HepG2 (cell line): ENCODE data around the gene CBL. TPM values are rescaled to one million over a fixed set of nuclear protein-coding genes. Genes with fewer than 3 reads are reported as not detected.

ENCODE experiments used
- ATAC-seq: fragments of 200-7000 bp; cut with Tn5 transposase; 3 replicates; pipeline ENCODE4 v1.9.1; 2020; ENCODE audit warnings: mild to moderate bottlenecking, moderate library complexity
- BruUV-seq: library from RNA; stranded (reverse); fragments of 400-500 nt; replicated peaks from 2 replicates; lab custom pipeline; 2021; lab: Mats Ljungman, UMichigan
- CTCF ChIA-PET: fragments of 300-600 bp; formaldehyde crosslinking; extraction: SDS; loops from one replicate; lab custom pipeline; 2021; ENCODE audit warnings: low total read pairs, inconsistent platforms, low intra/inter-chr PET ratio; lab: Yijun Ruan, JAX
- POLR2A ChIA-PET: fragments of 350-600 bp; sonication (Branson Sonifier 250); formaldehyde crosslinking; loops from one replicate; lab custom pipeline; 2020; ENCODE audit warnings: antibody characterized with exemption, inconsistent platforms; lab: Yijun Ruan, JAX
- DNase-seq: peaks from one replicate; pipeline ENCODE4 v3.0.0-alpha.2; 2015; ENCODE audit warnings: low spot score
- FAIRE-seq: peaks from 3 replicates; lab custom pipeline; 2011; peaks lifted over from hg19 to GRCh38; lab: Jason Lieb, UNC
- H2AFZ ChIP-seq: one replicate; pipeline ENCODE4 v1.6.1; 2011; ENCODE audit warnings: low read length, inconsistent platforms
- H3K27ac ChIP-seq: fragments of 300-600 bp; 3 replicates; pipeline ENCODE4 v1.8.0; 2011; ENCODE audit warnings: mixed run types, mild to moderate bottlenecking, mixed read lengths, low read length, inconsistent platforms; ENCODE audit not compliant: insufficient read depth; ENCODE audit errors: extremely low read length
- H3K27me3 ChIP-seq, 2 experiments: fragments of 200-600 bp in 1 of 2; 2 replicates in 1 of 2; 3 replicates in 1 of 2; pipeline versions ENCODE4 v1.6.0 to v1.8.0; 2011; ENCODE audit warnings: low read length in 2 of 2, mild to moderate bottlenecking in 2 of 2, moderate library complexity in 2 of 2, inconsistent platforms in 1 of 2; ENCODE audit not compliant: insufficient read depth in 2 of 2, control insufficient read depth in 1 of 2
- H3K36me3 ChIP-seq, 2 experiments: fragments of 200-600 bp in 1 of 2; replicated peaks in 1 of 2; 2 replicates in 1 of 2; 3 replicates in 1 of 2; pipeline versions ENCODE4 v1.5.1 to v1.8.0; 2011; ENCODE audit warnings: low read length in 2 of 2, inconsistent platforms in 1 of 2; ENCODE audit not compliant: insufficient read depth in 2 of 2, control insufficient read depth in 1 of 2
- H3K4me1 ChIP-seq: 2 replicates; pipeline ENCODE4 v1.5.1; 2012; ENCODE audit warnings: low read length, inconsistent platforms; ENCODE audit not compliant: insufficient read depth
- H3K4me2 ChIP-seq: 2 replicates; pipeline ENCODE4 v1.6.0; 2011; ENCODE audit warnings: low read depth, low read length, inconsistent platforms
- H3K4me3 ChIP-seq, 3 experiments: fragments of 200-600 bp in 1 of 3; sonication (generic), shearing (Covaris generic) in 1 of 3; replicated peaks in 1 of 3; 2 replicates each; pipeline ENCODE4 v1.5.1; 2011 to 2016; ENCODE audit warnings: low read length in 3 of 3, inconsistent platforms in 2 of 3, low read depth in 2 of 3, mild to moderate bottlenecking in 2 of 3, control low read depth in 1 of 3, mixed read lengths in 1 of 3; ENCODE audit not compliant: insufficient read depth in 1 of 3
- H3K79me2 ChIP-seq: one replicate; pipeline ENCODE4 v1.6.1; 2011; ENCODE audit warnings: low read length, inconsistent platforms; ENCODE audit not compliant: insufficient read depth
- H3K9ac ChIP-seq: 2 replicates; pipeline ENCODE4 v1.6.0; 2011; ENCODE audit warnings: mild to moderate bottlenecking, low read depth, low read length, inconsistent platforms; ENCODE audit not compliant: insufficient read depth
- H3K9me3 ChIP-seq: 2 replicates; pipeline ENCODE4 v1.5.1; 2012; ENCODE audit warnings: mild to moderate bottlenecking, low read length
- H4K20me1 ChIP-seq: 2 replicates; pipeline ENCODE4 v1.6.0; 2011; ENCODE audit warnings: inconsistent platforms, mild to moderate bottlenecking, low read length, moderate library complexity; ENCODE audit not compliant: insufficient read depth
- CREB1 ChIP-seq, 2 experiments: fragments of 450-650 bp in 1 of 2; IDR thresholded peaks; 2 replicates each; pipeline ENCODE4 v1.6.1; 2016 to 2017; ENCODE audit warnings: control low read depth in 1 of 2, mild to moderate bottlenecking in 1 of 2, missing compliant biosample characterization in 1 of 2, missing genetic modification characterization in 1 of 2
- ETV6 ChIP-seq: sonication (generic); formaldehyde crosslinking; conservative IDR thresholded peaks from 2 replicates; pipeline ENCODE4 v1.4.0; 2020; ENCODE audit warnings: missing genetic modification reagents
- FOXJ3 ChIP-seq: sonication (generic); formaldehyde crosslinking; IDR thresholded peaks from 2 replicates; pipeline ENCODE4 v1.4.0; 2020; ENCODE audit warnings: missing genetic modification reagents, mild to moderate bottlenecking, borderline replicate concordance
- HDAC6 ChIP-seq: fragments of 200-600 bp; sonication (generic); IDR thresholded peaks from 2 replicates; pipeline ENCODE4 v1.7.0; 2017; ENCODE audit warnings: mild to moderate bottlenecking, antibody characterized with exemption, low read length, low read depth
- IRF2 ChIP-seq: IDR thresholded peaks from 2 replicates; pipeline ENCODE4 v1.6.1; 2018; ENCODE audit warnings: missing genetic modification reagents, missing compliant biosample characterization
- KLF12 ChIP-seq: sonication (generic); formaldehyde crosslinking; IDR thresholded peaks from 2 replicates; pipeline ENCODE4 v1.4.0; 2020; ENCODE audit warnings: missing genetic modification reagents, borderline replicate concordance
- MAFG ChIP-seq: sonication (generic); formaldehyde crosslinking; IDR thresholded peaks from 2 replicates; pipeline ENCODE4 v1.5.1; 2020; ENCODE audit warnings: mild to moderate bottlenecking, missing genetic modification reagents
- NR2F2 ChIP-seq: IDR thresholded peaks from 2 replicates; pipeline ENCODE4 v1.6.1; 2012; ENCODE audit warnings: low read depth, inconsistent platforms, borderline replicate concordance
- RFX3 ChIP-seq: IDR thresholded peaks from 2 replicates; pipeline ENCODE4 v1.6.1; 2016; ENCODE audit warnings: missing biosample characterization, missing genetic modification reagents
- SP2 ChIP-seq: sonication (generic); formaldehyde crosslinking; IDR thresholded peaks from 2 replicates; pipeline ENCODE4 v1.5.1; 2020; ENCODE audit warnings: mild to moderate bottlenecking, missing genetic modification reagents
- SPEN ChIP-seq: sonication (generic); formaldehyde crosslinking; IDR thresholded peaks from 2 replicates; pipeline ENCODE4 v1.5.1; 2020; ENCODE audit warnings: low read depth, mild to moderate bottlenecking, missing genetic modification reagents
- SRSF1 ChIP-seq: fragments of 200-400 bp; formaldehyde crosslinking; optimal IDR thresholded peaks from 2 replicates; pipeline ENCODE3; 2017; ENCODE audit warnings: mild to moderate bottlenecking, low read depth, low read length, moderate library complexity
- ZEB1 ChIP-seq: IDR thresholded peaks from 2 replicates; pipeline ENCODE4 v1.6.1; 2012; ENCODE audit warnings: mild to moderate bottlenecking, low read depth, inconsistent platforms; ENCODE audit not compliant: insufficient replicate concordance
- ZNF775 ChIP-seq: sonication (generic); formaldehyde crosslinking; IDR thresholded peaks from 2 replicates; pipeline ENCODE4 v1.4.0; 2020; ENCODE audit warnings: missing genetic modification reagents, mild to moderate bottlenecking, moderate library complexity, borderline replicate concordance
- WGBS: methylation state at CpG from one replicate; pipeline ENCODE4 v1.1.6; 2017; ENCODE audit warnings: low lambda C conversion rate; 5-methylcytosine and 5-hydroxymethylcytosine counted together
- in situ Hi-C: cut with HindIII; loops from 2 replicates; pipeline ENCODE4 v1.10.0; 2017; ENCODE audit warnings: low pct_unique_long_range_greater_than_20kb; ENCODE audit not compliant: extremely low pct_ligation_motif_present
- intact Hi-C: fragments of 100-400 bp; cut with micrococcal nuclease; formaldehyde crosslinking; loops from one replicate; pipeline ENCODE4 v1.10.0; 2022; ENCODE audit not compliant: unreplicated experiment
- polyA plus RNA-seq, 8 experiments: library from polyadenylated mRNA; depleted of rRNA in 3 of 8; stranded (reverse) in 7 of 8; unstranded in 1 of 8; fragments of >200 nt; fragmentation: Illumina TruSeq in 4 of 8; extraction: Trizol in 4 of 8; gene quantifications; 2 replicates each; pipeline versions ENCODE4 v1.2.1 to v1.2.3, GENCODE V29; 2011 to 2016; ENCODE audit warnings: low read depth in 4 of 8, missing spikeins in 1 of 8, mixed read lengths in 1 of 8; ENCODE audit not compliant: insufficient read depth in 1 of 8
- total RNA-seq, 5 experiments: library from RNA; depleted of rRNA; stranded (reverse); fragments of >200 nt; fragmentation: Illumina TruSeq; extraction: Trizol; gene quantifications; 2 replicates each; pipeline ENCODE4 v1.2.3, GENCODE V29; 2016; ENCODE audit warnings: low read depth in 1 of 5
- TF ChIP-seq, protein P1 (sequence below): sonication (generic); formaldehyde crosslinking; IDR thresholded peaks from 2 replicates; pipeline ENCODE4 v1.5.0; 2020; ENCODE audit warnings: mild to moderate bottlenecking, missing genetic modification reagents
- TF ChIP-seq, protein P2 (sequence below): sonication (generic); formaldehyde crosslinking; IDR thresholded peaks from 2 replicates; pipeline ENCODE4 v1.5.0; 2020; ENCODE audit warnings: missing genetic modification reagents
- TF ChIP-seq, protein P3 (sequence below): sonication (generic); formaldehyde crosslinking; IDR thresholded peaks from 2 replicates; pipeline ENCODE4 v1.9.0; 2021; ENCODE audit warnings: missing genetic modification reagents, borderline replicate concordance
- TF ChIP-seq, protein P4 (sequence below): sonication (generic); formaldehyde crosslinking; IDR thresholded peaks from 2 replicates; pipeline ENCODE4 v1.5.0; 2020; ENCODE audit warnings: mild to moderate bottlenecking, missing genetic modification reagents

Gene CBL
- total and polyA plus RNA-seq, 2 of the 13 experiments (the other 11 are each of a cell fraction or from before 2014, with no cell fraction given) = 6.6 to 7.4 TPM

DNA sequence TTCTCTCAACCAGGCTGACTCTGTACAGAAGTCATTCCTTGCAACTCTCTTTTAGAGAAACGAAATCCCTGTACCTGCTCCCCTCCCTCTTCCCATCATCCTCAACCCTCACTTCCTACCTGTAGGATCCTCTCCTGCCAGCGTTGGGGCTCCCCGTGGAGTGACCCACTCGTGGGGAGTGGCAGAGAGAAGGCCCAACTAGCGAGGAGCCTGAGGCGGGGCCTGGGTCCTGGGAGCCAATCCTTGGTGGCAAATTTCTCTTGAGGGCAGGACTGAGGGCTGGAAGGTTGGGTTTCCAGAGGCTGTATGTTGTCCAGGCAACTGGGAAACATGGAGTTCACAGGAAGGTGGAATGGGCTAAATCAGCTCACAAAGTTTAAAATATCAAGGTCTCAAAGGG lies 10.5 kb upstream of the CBL start:
- DNase-seq = peak; percentile 43
- ATAC-seq = peak; percentile 87
- ChIA-PET CTCF (interaction anchor here (1.5 to 2.5 kb wide), 3 partner anchors 27 to 50 kb away, joined by 5 to 25 read pairs (median 13); partner anchors contain the start of gene NLRX1), POLR2A (interaction anchor here (1.5 kb wide), 1 partner anchor 26 kb away, joined by 5 read pairs; no protein-coding TSS in a partner anchor)
- peak overlapping the region; percentile 55 for H3K4me2 ChIP-seq
- H3K4me3 ChIP-seq = no peak overlapping the region; a peak in 1 of 6 replicates
- no peaks in the 10 kb centered on the region for H3K36me3 ChIP-seq
- peaks cover 47% of the 10 kb centered on the region for H3K4me1 ChIP-seq
- in situ Hi-C loops = loop anchor here (10.0 kb wide), 1 partner anchor 279 kb away; no protein-coding TSS in a partner anchor
- peaks cover 3 to 8% of the 10 kb centered on the region in 2 experiments; a peak in 3 of 5 replicates for H3K27me3 ChIP-seq
- no peaks in the 10 kb centered on the region for H3K9me3 ChIP-seq
- WGBS = 0% methylated on average over 6 of the region's 6 CpGs
- H3K79me2 ChIP-seq = no peaks in the 10 kb centered on the region
- H3K27ac ChIP-seq = no peak overlapping the region
- no peak for FAIRE-seq
- no peaks in the 10 kb centered on the region for H4K20me1 ChIP-seq
- no TSS peak for BruUV-seq
- no peak overlapping the region for H3K9ac ChIP-seq
- H2AFZ ChIP-seq = peak overlapping the region; percentile 69
- intact Hi-C loops = loop anchor here (5.0 kb wide), 1 partner anchor 88 kb away; the partner anchor contains the start of gene C2CD2L
- TF ChIP-seq, protein P1, sequence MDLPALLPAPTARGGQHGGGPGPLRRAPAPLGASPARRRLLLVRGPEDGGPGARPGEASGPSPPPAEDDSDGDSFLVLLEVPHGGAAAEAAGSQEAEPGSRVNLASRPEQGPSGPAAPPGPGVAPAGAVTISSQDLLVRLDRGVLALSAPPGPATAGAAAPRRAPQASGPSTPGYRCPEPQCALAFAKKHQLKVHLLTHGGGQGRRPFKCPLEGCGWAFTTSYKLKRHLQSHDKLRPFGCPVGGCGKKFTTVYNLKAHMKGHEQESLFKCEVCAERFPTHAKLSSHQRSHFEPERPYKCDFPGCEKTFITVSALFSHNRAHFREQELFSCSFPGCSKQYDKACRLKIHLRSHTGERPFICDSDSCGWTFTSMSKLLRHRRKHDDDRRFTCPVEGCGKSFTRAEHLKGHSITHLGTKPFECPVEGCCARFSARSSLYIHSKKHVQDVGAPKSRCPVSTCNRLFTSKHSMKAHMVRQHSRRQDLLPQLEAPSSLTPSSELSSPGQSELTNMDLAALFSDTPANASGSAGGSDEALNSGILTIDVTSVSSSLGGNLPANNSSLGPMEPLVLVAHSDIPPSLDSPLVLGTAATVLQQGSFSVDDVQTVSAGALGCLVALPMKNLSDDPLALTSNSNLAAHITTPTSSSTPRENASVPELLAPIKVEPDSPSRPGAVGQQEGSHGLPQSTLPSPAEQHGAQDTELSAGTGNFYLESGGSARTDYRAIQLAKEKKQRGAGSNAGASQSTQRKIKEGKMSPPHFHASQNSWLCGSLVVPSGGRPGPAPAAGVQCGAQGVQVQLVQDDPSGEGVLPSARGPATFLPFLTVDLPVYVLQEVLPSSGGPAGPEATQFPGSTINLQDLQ = no peak
- TF ChIP-seq ZNF775 (no peak), ZEB1 (no peak), FOXJ3 (no peak), ETV6 (CRISPR knock-in tag) (no peak), MAFG (CRISPR knock-in tag) (no peak), NR2F2 (no peak), RFX3 (CRISPR knock-in tag) (peak; percentile 68), SPEN (CRISPR knock-in tag) (no peak), CREB1 (IDR thresholded peaks at IDR 0.05) (no peak), CREB1 (CRISPR knock-in tag; IDR thresholded peaks at IDR 0.05) (no peak), HDAC6 (no peak), KLF12 (no peak), IRF2 (no peak), SRSF1 (no peak), SP2 (CRISPR knock-in tag) (peak; percentile 87)
- TF ChIP-seq, protein P2, sequence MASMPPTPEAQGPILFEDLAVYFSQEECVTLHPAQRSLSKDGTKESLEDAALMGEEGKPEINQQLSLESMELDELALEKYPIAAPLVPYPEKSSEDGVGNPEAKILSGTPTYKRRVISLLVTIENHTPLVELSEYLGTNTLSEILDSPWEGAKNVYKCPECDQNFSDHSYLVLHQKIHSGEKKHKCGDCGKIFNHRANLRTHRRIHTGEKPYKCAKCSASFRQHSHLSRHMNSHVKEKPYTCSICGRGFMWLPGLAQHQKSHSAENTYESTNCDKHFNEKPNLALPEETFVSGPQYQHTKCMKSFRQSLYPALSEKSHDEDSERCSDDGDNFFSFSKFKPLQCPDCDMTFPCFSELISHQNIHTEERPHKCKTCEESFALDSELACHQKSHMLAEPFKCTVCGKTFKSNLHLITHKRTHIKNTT = no peak
- TF ChIP-seq, protein P3, sequence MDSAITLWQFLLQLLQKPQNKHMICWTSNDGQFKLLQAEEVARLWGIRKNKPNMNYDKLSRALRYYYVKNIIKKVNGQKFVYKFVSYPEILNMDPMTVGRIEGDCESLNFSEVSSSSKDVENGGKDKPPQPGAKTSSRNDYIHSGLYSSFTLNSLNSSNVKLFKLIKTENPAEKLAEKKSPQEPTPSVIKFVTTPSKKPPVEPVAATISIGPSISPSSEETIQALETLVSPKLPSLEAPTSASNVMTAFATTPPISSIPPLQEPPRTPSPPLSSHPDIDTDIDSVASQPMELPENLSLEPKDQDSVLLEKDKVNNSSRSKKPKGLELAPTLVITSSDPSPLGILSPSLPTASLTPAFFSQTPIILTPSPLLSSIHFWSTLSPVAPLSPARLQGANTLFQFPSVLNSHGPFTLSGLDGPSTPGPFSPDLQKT (CRISPR knock-in tag) = no peak
- TF ChIP-seq, protein P4, sequence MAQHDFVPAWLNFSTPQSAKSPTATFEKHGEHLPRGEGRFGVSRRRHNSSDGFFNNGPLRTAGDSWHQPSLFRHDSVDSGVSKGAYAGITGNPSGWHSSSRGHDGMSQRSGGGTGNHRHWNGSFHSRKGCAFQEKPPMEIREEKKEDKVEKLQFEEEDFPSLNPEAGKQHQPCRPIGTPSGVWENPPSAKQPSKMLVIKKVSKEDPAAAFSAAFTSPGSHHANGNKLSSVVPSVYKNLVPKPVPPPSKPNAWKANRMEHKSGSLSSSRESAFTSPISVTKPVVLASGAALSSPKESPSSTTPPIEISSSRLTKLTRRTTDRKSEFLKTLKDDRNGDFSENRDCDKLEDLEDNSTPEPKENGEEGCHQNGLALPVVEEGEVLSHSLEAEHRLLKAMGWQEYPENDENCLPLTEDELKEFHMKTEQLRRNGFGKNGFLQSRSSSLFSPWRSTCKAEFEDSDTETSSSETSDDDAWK = no peak
